Choroid plexus epithelial cell (primary cell): ENCODE results near the gene CKM.

ENCODE experiments used
- DNase-seq: peaks from one replicate; pipeline ENCODE4 v3.0.0-alpha.2; 2010; ENCODE audit warnings: low read depth
- H3K4me3 ChIP-seq: 2 replicates; pipeline ENCODE4 v1.5.1; 2011; ENCODE audit warnings: low read depth, mild to moderate bottlenecking, control low read depth, low read length, moderate library complexity
- TF ChIP-seq, protein P1 (sequence below): conservative IDR thresholded peaks from 2 replicates; pipeline ENCODE4 v1.5.1; 2011; ENCODE audit warnings: low read depth, mild to moderate bottlenecking, control low read depth, inconsistent platforms, low read length, moderate library complexity

The CKM gene

DNA sequence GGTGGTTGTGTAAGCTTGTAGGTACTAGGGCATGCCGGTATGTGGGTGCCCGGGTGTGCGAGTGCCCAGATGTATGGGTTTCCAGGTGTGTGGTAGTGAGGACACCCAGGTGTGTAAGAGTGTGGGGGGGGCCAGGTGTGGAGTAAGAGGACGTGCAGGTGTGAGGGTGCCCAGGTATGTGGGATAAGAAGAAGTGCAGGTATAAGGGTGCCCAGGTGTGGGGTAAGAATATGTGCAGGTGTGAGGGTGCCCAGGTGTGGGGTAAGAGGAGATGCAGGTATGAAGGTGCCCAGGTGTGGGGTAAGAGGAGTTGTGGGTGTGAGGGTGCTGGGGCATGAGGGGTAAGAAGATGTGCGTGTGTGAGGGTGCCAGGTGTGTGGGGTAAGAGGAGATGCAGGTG is 57.3 kb downstream of the CKM start:
- no peak overlapping the region for H3K4me3 ChIP-seq
- TF ChIP-seq, protein P1, sequence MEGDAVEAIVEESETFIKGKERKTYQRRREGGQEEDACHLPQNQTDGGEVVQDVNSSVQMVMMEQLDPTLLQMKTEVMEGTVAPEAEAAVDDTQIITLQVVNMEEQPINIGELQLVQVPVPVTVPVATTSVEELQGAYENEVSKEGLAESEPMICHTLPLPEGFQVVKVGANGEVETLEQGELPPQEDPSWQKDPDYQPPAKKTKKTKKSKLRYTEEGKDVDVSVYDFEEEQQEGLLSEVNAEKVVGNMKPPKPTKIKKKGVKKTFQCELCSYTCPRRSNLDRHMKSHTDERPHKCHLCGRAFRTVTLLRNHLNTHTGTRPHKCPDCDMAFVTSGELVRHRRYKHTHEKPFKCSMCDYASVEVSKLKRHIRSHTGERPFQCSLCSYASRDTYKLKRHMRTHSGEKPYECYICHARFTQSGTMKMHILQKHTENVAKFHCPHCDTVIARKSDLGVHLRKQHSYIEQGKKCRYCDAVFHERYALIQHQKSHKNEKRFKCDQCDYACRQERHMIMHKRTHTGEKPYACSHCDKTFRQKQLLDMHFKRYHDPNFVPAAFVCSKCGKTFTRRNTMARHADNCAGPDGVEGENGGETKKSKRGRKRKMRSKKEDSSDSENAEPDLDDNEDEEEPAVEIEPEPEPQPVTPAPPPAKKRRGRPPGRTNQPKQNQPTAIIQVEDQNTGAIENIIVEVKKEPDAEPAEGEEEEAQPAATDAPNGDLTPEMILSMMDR: no peak
- DNase-seq: no peak

DNA sequence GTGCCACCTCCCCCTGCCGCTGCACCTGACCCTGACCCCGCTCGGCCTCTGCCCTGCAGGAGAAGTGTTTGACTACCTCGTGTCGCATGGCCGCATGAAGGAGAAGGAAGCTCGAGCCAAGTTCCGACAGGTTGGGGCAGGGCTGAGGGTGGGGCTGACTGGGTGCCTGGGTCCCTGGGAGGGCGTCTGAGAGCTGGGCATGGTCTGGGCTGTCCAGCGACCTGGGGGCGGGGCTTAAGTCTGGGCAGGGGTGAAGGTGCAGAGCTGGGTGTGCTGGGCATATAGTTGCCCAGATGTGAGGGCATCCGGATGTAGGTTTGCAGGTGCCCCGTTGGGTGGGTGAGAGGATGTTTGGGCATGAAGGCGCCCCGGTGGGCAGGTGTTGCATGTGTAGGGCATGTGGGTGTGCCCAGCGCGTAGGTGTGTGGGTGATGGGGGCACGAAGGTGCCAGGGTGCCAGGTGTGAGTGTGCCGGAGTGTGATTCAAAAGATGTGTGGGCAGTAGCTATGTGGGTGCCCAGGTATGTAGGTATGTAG is 57.8 kb downstream of the CKM start:
- no peak for DNase-seq
- no peak overlapping the region for H3K4me3 ChIP-seq
- TF ChIP-seq, protein P1: no peak

DNA sequence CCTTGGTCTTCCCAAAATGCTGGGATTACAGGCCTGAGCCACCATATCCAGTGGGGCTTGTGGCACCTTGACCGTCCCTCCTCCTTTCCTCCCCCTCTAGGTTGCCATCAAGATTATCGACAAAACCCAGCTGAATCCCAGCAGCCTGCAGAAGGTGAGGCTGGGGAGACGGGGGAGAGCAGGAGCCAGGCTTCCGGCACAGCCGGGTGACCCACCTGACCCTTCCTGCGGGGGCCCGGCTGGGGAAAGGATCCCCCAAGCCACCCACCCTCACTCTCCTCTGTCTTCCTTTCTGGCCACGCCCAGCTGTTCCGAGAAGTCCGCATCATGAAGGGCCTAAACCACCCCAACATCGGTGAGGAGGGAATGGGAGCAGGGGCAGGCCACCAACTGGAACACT is 59.7 kb downstream of the CKM start:
- no peak for DNase-seq
- TF ChIP-seq, protein P1: no peak
- no peak overlapping the region for H3K4me3 ChIP-seq

DNA sequence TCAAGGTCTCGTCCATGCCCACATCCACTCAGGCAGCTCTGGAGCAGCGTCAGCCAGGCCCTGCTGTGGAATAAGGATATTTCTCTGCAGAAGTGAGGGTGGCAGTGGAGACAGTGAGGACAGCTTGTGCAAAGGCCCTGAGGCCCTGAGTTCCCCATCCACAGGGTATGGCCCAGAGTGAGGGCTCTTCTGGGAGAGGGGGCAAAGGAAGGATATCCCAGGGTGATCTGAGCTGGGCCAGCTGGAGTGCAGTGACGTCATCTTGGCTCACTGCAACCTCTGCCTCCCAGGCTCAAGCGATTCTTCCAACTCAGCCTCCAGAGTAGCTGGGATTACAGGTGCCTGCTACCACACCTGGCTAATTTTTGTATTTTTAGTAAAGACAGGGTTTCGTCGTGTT is 60.1 kb downstream of the CKM start:
- DNase-seq: no peak
- TF ChIP-seq, protein P1: no peak
- no peak overlapping the region for H3K4me3 ChIP-seq

DNA sequence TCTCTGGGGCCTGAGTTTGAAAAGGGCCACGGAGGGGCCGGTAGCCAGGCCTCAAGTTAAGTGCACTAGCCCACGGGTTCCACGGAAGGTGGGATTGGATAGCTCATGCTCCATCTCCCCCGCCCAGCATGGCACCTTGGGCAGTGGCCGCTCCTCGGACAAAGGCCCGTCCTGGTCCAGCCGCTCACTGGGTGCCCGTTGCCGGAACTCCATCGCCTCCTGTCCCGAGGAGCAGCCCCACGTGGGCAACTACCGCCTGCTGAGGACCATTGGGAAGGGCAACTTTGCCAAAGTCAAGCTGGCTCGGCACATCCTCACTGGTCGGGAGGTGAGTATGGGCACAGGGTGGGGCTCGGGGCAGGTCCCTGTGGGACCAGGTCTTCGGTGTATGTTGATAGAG is 63.8 kb downstream of the CKM start:
- no peak overlapping the region for H3K4me3 ChIP-seq
- TF ChIP-seq, protein P1: no peak
- DNase-seq: no peak

GRCh38 chr19:45256836-45257235 is 65.8 kb downstream of the CKM start:
- TF ChIP-seq, protein P1: no peak
- DNase-seq: no peak
- no peak overlapping the region for H3K4me3 ChIP-seq
